Measurements from ENCODE around the gene SCARB1.

The SCARB1 gene

DNA sequence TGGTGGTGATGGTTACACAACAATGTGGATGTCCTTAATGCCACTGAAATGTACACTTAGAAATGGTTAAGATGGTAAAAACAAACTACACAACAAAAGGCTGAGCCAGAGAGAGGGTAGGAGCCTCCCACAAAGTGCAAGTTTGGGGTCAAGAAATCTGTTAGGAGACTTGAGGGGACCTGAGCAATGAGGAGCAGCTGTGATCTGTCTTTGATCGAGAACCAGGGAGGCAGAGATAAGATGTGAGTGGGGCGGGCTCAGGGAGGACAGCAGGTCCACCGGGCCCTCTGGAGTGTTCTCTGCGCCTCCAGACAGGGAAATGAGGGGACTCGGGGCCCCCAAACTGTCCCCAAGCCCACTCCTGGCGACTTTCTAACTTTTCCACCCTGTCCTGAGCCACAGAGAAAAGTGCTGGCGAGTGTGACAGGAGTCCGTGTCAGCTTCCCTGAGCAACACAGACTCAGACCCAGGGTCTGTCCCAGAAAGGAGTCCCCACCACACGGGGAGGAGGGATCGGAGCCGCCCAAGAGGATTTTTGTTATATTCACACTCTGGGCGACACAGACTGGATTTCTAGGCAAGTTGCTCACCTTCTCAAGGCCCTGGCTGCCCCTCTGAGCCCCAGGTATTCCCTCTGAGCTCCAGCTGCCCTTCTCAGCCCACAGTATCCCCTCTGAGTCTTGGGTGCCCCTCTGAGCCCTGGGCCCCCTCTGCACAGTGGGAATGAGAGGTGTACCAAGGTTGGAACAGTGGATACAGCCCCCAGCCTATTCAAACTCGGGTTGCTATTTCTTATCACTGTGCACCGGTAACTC lies 11.5 kb upstream of the SCARB1 start:
- Mint-ChIP-seq H3K27ac (no peak overlapping the region), H3K9me3 (no peaks in the 10 kb centered on the region), H3K4me1 (ENCODE audit: low read depth) (no peaks in the 10 kb centered on the region)

DNA sequence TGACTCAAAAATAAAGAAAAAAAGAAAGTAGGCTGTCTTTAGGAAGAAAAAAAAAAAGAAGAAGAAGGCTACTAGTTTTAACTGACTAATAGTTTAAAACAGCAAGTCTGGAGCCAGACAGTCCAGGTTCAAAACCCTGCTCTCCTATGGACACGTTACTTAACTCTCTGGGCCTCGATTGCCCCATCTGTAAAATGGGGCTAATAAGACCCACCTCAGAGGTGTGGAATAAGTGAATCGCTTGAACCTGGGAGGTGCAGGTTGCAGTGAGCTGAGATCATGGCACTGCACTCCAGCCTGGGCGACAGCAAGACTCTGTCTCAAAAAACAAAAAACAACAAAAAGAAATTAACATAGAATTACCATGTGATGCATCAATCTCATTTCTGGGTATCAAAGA lies 10.5 kb upstream of the SCARB1 start:
- H3K27me3 Mint-ChIP-seq = peaks cover 5% of the 10 kb centered on the region
- H3K27ac Mint-ChIP-seq = no peak overlapping the region

More for the DNA sequence above, 11.5 kb upstream of the SCARB1 start:
- no peaks in the 10 kb centered on the region for H3K36me3 Mint-ChIP-seq (ENCODE audit: low read depth)
- no peak for DNase-seq
- H3K4me3 Mint-ChIP-seq = no peak overlapping the region
- peaks cover 3% of the 10 kb centered on the region for H3K27me3 Mint-ChIP-seq

GRCh38 chr12:124872068-124872719 lies 8.5 kb upstream of the SCARB1 start:
- no peak for DNase-seq
- Mint-ChIP-seq H3K9me3 (no peaks in the 10 kb centered on the region), H3K4me1 (ENCODE audit: low read depth) (peaks cover 12% of the 10 kb centered on the region), H3K4me3 (no peak overlapping the region), H3K27ac (no peak overlapping the region), H3K27me3 (peaks cover 14% of the 10 kb centered on the region), H3K36me3 (ENCODE audit: low read depth) (no peaks in the 10 kb centered on the region)

More for the DNA sequence above, 10.5 kb upstream of the SCARB1 start:
- Mint-ChIP-seq H3K36me3 (ENCODE audit: low read depth) (no peaks in the 10 kb centered on the region), H3K4me3 (no peak overlapping the region), H3K4me1 (ENCODE audit: low read depth) (peaks cover 2% of the 10 kb centered on the region), H3K9me3 (no peaks in the 10 kb centered on the region)
- DNase-seq = no peak

DNA sequence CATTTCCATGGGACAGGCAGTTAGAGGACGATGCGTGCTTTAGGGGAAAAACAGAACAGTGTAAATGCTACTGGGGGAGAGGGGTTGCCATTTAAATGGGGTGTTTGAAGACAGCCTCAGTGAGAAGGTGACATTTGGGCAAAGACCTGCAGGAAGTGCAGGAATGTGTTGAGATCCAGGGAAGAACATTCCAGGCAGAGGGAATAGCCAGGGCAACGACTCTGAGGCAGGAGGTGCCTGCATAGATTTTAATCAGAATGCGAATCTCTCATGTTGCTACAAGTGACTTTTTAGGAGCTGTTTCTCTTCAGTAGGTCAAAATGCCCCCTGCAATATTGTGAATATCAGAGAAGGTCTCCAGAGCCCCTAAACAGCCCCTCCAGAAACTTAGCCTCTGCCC lies 7.6 kb upstream of the SCARB1 start:
- peaks cover 14% of the 10 kb centered on the region for H3K27me3 Mint-ChIP-seq
- H3K9me3 Mint-ChIP-seq = no peaks in the 10 kb centered on the region
- no peak for DNase-seq
- no peak overlapping the region for H3K27ac Mint-ChIP-seq
- no peak overlapping the region for H3K4me3 Mint-ChIP-seq
- no peaks in the 10 kb centered on the region for H3K36me3 Mint-ChIP-seq (ENCODE audit: low read depth)
- peaks cover 12% of the 10 kb centered on the region for H3K4me1 Mint-ChIP-seq (ENCODE audit: low read depth)

DNA sequence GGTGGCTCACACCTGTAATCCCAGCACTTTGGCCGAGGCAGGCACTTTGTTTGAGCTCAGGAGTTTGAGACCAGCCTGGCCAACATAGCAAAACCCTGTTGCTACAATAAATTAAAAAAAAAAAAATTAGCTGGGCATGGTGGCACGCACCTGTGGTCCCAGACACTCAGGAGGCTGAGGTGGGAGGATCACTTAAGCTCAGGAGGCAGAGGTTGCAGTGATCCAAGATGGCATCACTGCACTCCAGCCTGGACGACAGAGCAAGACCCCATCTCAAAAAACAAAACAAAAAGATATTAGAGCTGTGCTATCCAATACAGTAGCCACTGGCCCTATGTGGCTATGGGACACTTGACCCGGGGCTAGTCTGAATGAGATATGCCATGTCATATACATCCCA lies 6.9 kb upstream of the SCARB1 start:
- H3K27ac Mint-ChIP-seq = no peak overlapping the region
- no peak overlapping the region for H3K4me3 Mint-ChIP-seq
- peaks cover 14% of the 10 kb centered on the region for H3K27me3 Mint-ChIP-seq
- no peaks in the 10 kb centered on the region for H3K9me3 Mint-ChIP-seq
- peaks cover 12% of the 10 kb centered on the region for H3K4me1 Mint-ChIP-seq (ENCODE audit: low read depth)
- no peak for DNase-seq
- H3K36me3 Mint-ChIP-seq (ENCODE audit: low read depth) = no peaks in the 10 kb centered on the region

DNA sequence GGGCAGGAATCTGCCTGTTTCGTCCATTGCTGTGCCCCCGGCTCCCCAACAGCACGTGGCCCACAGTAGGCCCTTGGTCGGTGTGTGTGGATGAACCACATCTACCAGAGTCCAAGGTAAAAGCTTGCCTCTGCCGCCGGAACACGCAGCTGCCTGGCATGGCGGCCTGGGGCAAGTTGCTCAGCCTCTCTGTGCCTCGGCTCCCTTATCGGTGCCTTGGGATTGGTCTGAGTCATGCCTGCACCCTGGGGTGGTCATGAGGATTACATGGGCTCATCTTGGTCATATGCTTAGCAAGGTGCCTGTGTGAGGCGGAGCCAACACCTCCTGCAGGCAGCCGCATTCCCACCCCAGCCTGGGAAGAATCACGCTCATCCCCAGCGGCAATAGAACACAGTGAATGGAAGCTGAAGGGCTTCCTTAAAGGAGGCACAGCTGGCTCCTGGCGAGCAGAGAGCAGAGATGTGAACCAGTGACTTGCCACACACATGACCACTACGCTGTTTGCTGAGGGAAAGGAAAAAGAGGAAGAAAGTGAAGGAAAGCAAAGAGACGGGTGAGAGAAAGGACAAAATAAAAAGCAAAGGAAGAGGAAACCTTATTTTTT lies 5.5 kb upstream of the SCARB1 start:
- Mint-ChIP-seq H3K4me3 (no peak overlapping the region), H3K9me3 (no peaks in the 10 kb centered on the region), H3K36me3 (ENCODE audit: low read depth) (no peaks in the 10 kb centered on the region), H3K4me1 (ENCODE audit: low read depth) (peaks cover 16% of the 10 kb centered on the region), H3K27me3 (peaks cover 14% of the 10 kb centered on the region), H3K27ac (no peak overlapping the region)
- no peak for DNase-seq

- H3K4me3 Mint-ChIP-seq = no peak overlapping the region
- DNase-seq = no peak
- H3K4me1 Mint-ChIP-seq (ENCODE audit: low read depth) = peaks cover 19% of the 10 kb centered on the region
- H3K36me3 Mint-ChIP-seq (ENCODE audit: low read depth) = no peaks in the 10 kb centered on the region
- peaks cover 14% of the 10 kb centered on the region for H3K27me3 Mint-ChIP-seq
- H3K27ac Mint-ChIP-seq = no peak overlapping the region
- H3K9me3 Mint-ChIP-seq = no peaks in the 10 kb centered on the region
Observed at GRCh38 chr12:124868252-124869058, 4.8 kb upstream of the SCARB1 start.

GRCh38 chr12:124867401-124867930 lies 3.8 kb upstream of the SCARB1 start:
- DNase-seq = no peak
- Mint-ChIP-seq H3K36me3 (ENCODE audit: low read depth) (peaks cover 6% of the 10 kb centered on the region), H3K27ac (no peak overlapping the region), H3K9me3 (no peaks in the 10 kb centered on the region), H3K27me3 (peaks cover 14% of the 10 kb centered on the region), H3K4me3 (no peak overlapping the region), H3K4me1 (ENCODE audit: low read depth) (peaks cover 25% of the 10 kb centered on the region)

- Mint-ChIP-seq H3K4me1 (ENCODE audit: low read depth) (peaks cover 30% of the 10 kb centered on the region), H3K27me3 (peaks cover 14% of the 10 kb centered on the region), H3K36me3 (ENCODE audit: low read depth) (peaks cover 6% of the 10 kb centered on the region), H3K27ac (no peak overlapping the region), H3K4me3 (no peak overlapping the region), H3K9me3 (no peaks in the 10 kb centered on the region)
- DNase-seq = no peak
Observed at GRCh38 chr12:124866883-124867400, 3.3 kb upstream of the SCARB1 start.

GRCh38 chr12:124866195-124866882 lies 2.7 kb upstream of the SCARB1 start:
- H3K27me3 Mint-ChIP-seq = peaks cover 14% of the 10 kb centered on the region
- peaks cover 11% of the 10 kb centered on the region for H3K36me3 Mint-ChIP-seq (ENCODE audit: low read depth)
- H3K27ac Mint-ChIP-seq = no peak overlapping the region
- no peak overlapping the region for H3K4me3 Mint-ChIP-seq
- DNase-seq = no peak
- H3K9me3 Mint-ChIP-seq = no peaks in the 10 kb centered on the region
- H3K4me1 Mint-ChIP-seq (ENCODE audit: low read depth) = peaks cover 35% of the 10 kb centered on the region

GRCh38 chr12:124865728-124866127 lies 2.1 kb upstream of the SCARB1 start:
- Mint-ChIP-seq H3K4me1 (ENCODE audit: low read depth) (peaks cover 35% of the 10 kb centered on the region), H3K9me3 (no peaks in the 10 kb centered on the region), H3K36me3 (ENCODE audit: low read depth) (peaks cover 14% of the 10 kb centered on the region), H3K27me3 (peaks cover 11% of the 10 kb centered on the region), H3K27ac (no peak overlapping the region), H3K4me3 (no peak overlapping the region)
- DNase-seq = no peak

DNA sequence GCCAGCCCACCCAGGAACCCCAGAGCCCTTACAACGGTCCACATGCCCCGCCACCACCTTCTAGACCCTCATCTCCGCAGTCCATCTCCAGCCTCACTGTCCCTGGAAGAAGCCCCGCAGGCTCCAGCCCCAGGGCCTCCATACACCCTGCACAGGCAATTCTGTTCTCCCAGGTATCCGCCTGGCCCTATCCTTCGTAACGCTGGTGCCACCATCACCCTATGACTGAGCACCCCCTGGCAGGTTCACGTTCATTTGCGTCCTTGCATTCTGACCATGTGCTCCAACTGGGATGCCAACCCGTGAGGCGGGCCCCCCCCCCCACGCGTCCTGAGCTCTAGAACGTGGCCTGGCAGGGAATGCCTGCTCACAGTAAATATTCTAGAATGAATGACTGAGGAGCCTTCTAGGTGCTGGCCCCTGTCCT lies 675 bp upstream of the SCARB1 start:
- no peak for DNase-seq
- Mint-ChIP-seq H3K4me3 (peak overlapping the region; percentile 65), H3K4me1 (ENCODE audit: low read depth) (peaks cover 34% of the 10 kb centered on the region), H3K36me3 (ENCODE audit: low read depth) (peaks cover 26% of the 10 kb centered on the region), H3K9me3 (no peaks in the 10 kb centered on the region), H3K27ac (peak overlapping the region; percentile 85), H3K27me3 (peaks cover 10% of the 10 kb centered on the region)

GRCh38 chr12:124862768-124863415 lies 772 bp downstream of the SCARB1 start:
- H3K27ac Mint-ChIP-seq = peak overlapping the region; percentile 85

More at GRCh38 chr12:124862768-124863415, 772 bp downstream of the SCARB1 start:
- Mint-ChIP-seq H3K9me3 (no peaks in the 10 kb centered on the region), H3K27me3 (no peaks in the 10 kb centered on the region), H3K4me1 (ENCODE audit: low read depth) (peaks cover 27% of the 10 kb centered on the region), H3K4me3 (peak overlapping the region; percentile 86), H3K36me3 (ENCODE audit: low read depth) (peaks cover 29% of the 10 kb centered on the region)
- DNase-seq = peak; percentile 57

Measured in activated T-cell treated with anti-CD3 and anti-CD28 coated beads, Interleukin-2, amount 50 U/mL, for 24 hours (primary cell).